ENCODE measurements around the gene RALGPS2.
"Not testable (repeated sequence)": the region's sequence is repeated elsewhere in the genome, so short reads cannot be mapped to it uniquely, and the experiment has no call there.

The RALGPS2 gene

DNA sequence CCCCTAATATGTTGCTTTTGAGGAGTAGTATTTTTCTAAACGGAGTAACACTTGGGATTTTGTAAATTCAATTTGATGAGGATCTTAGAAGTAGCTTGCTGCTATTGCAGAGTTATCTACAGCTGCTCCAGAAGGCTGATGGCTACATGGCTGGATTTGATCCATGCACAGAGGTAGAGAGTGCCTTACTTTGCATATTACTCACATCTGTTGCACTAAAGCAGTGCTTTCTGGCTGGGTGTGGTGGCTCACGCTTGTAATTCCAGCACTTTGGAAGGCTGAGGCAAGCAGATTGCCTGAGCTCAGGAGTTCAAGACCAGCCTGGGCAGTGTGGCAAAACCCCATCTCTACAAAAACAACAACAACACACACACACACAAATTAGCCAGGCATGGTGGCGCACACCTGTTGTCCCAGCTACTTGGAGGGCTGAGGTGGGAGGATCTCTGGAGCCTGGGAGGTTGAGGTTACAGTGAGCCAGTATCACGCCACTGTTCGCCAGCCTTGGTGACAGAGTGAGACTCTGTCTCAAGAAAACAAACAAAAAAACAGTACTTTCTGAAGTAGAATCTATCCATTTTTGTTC is 24.6 kb downstream of the RALGPS2 start:
- DNase-seq (ENCODE audit: low read depth, low spot score): no peak
- TF ChIP-seq, protein P1, sequence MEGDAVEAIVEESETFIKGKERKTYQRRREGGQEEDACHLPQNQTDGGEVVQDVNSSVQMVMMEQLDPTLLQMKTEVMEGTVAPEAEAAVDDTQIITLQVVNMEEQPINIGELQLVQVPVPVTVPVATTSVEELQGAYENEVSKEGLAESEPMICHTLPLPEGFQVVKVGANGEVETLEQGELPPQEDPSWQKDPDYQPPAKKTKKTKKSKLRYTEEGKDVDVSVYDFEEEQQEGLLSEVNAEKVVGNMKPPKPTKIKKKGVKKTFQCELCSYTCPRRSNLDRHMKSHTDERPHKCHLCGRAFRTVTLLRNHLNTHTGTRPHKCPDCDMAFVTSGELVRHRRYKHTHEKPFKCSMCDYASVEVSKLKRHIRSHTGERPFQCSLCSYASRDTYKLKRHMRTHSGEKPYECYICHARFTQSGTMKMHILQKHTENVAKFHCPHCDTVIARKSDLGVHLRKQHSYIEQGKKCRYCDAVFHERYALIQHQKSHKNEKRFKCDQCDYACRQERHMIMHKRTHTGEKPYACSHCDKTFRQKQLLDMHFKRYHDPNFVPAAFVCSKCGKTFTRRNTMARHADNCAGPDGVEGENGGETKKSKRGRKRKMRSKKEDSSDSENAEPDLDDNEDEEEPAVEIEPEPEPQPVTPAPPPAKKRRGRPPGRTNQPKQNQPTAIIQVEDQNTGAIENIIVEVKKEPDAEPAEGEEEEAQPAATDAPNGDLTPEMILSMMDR (IDR thresholded peaks at IDR 0.05; ENCODE audit: insufficient read depth, low read length, missing control alignments): no peak
- CTCF ChIA-PET: interaction anchor here (1.4 to 6.9 kb wide), 4 partner anchors 23 to 208 kb away, joined by 3 to 106 read pairs (median 8); no protein-coding TSS in a partner anchor
- H3K4me3 ChIP-seq (ENCODE audit: low read depth, low read length): no peak overlapping the region
- POLR2A ChIA-PET: no interaction called here

DNA sequence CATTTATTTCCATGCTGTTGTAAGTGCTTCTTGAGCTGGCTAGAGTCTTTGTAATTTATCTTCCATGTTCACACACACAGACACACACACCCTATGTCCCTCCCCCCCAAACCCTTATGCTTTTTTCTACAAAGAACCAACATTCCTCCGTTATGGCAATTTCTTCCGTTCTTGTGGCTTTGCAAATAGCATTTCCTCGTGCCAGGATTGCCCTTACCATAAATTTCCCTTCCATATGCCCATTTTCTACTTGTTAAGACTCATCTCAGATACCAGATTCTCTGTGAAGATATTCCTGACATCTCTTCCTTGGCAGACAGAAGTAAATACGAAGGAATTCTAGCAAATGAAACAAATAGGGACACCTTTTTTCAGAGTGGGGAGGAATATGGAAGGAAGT is 26.0 kb downstream of the RALGPS2 start:
- no peak overlapping the region for H3K4me3 ChIP-seq (ENCODE audit: low read depth, low read length)
- ChIA-PET CTCF (interaction anchor here (0.7 to 6.9 kb wide), 5 partner anchors 22 to 219 kb away, joined by 3 to 106 read pairs (median 11); no protein-coding TSS in a partner anchor), POLR2A (no interaction called here)
- DNase-seq (ENCODE audit: low read depth, low spot score): no peak
- TF ChIP-seq, protein P1 (IDR thresholded peaks at IDR 0.05; ENCODE audit: insufficient read depth, low read length, missing control alignments): no peak

DNA sequence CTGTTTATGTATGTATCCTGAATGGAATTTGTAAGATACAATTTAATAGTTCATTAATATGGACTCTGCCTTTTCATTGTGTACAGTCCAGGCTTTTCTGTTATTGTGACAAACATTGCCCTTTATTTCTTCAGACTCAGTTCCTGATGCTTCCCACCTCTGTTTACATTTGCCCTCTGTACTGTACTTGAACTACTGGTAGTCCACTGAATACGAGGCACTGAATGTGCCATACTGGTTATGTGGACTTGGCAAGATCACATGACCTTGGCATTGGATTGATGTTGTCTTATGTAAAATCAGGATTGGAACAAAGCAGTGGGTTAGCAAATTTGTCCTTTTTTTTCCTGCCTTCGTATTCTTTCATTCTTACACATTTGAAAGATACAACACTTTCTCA is 27.8 kb downstream of the RALGPS2 start:
- TF ChIP-seq, protein P1 (IDR thresholded peaks at IDR 0.05; ENCODE audit: insufficient read depth, low read length, missing control alignments): no peak
- ChIA-PET POLR2A (no interaction called here), CTCF (interaction anchor here (0.8 to 6.9 kb wide), 12 partner anchors 10 to 250 kb away, joined by 3 to 106 read pairs (median 4); no protein-coding TSS in a partner anchor)
- no peak for DNase-seq (ENCODE audit: low read depth, low spot score)
- H3K4me3 ChIP-seq (ENCODE audit: low read depth, low read length): no peak overlapping the region

DNA sequence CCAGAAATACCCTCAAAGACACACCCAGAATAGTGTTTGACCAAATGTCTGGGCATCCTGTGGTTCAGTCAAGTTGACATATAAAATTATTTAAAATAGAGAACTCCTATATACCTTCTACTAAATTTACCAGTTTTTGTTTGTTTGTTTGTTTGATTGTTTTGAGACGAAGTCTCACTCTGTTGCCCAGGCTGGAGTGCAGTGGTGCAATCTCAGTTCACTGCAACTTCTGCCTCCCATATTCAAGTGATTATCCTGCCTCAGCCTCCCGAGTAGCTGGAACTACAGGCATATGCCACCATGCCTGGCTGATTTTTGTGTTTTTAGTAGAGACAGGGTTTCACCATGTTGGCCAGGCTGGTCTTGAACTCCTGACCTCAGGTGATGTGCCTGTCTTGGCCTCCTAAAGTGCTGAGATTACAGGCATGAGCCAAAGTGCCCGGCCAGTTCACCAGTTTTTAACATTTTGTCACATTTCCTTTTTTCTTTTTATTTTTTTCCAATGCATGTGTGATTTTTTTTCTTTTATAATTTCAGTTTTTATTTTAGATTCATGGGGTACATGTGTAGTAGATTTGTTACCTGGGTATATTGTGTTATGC is 29.7 kb downstream of the RALGPS2 start:
- H3K4me3 ChIP-seq (ENCODE audit: low read depth, low read length); POLR2A ChIA-PET: not testable (repeated sequence)
- CTCF ChIA-PET: interaction anchor here (0.8 to 6.9 kb wide), 8 partner anchors 13 to 227 kb away, joined by 3 to 106 read pairs (median 4); no protein-coding TSS in a partner anchor

DNA sequence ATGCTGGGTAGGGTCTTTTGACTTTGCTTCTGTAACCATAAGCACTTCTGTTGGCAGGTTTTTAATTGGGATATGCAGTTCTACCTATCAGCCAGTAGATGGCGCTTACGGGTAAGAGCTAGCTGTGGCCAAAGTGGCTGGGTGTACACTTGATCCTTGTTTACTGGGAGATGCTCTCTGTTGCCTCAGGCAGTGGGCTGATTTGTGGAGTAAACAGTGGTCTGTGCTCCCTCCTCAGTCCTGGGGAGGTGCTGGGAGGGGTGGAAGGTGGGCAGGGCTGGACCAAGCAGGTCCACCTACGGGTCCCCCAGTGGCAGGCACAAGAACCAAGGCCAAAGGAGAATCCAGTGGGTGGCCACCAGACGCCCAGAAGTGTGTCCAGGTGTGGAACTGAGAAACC is 43.4 kb downstream of the RALGPS2 start:
- no peak for DNase-seq (ENCODE audit: low read depth, low spot score)
- TF ChIP-seq, protein P1 (IDR thresholded peaks at IDR 0.05; ENCODE audit: insufficient read depth, low read length, missing control alignments): peak; percentile 36
- ChIA-PET POLR2A (no interaction called here), CTCF (interaction anchor here (0.8 to 1.5 kb wide), 5 partner anchors 11 to 235 kb away, joined by 3 to 4 read pairs (median 4); no protein-coding TSS in a partner anchor)
- H3K4me3 ChIP-seq (ENCODE audit: low read depth, low read length): no peak overlapping the region

More for the DNA sequence above, 29.7 kb downstream of the RALGPS2 start:
- DNase-seq (ENCODE audit: low read depth, low spot score): not testable (repeated sequence)

DNA sequence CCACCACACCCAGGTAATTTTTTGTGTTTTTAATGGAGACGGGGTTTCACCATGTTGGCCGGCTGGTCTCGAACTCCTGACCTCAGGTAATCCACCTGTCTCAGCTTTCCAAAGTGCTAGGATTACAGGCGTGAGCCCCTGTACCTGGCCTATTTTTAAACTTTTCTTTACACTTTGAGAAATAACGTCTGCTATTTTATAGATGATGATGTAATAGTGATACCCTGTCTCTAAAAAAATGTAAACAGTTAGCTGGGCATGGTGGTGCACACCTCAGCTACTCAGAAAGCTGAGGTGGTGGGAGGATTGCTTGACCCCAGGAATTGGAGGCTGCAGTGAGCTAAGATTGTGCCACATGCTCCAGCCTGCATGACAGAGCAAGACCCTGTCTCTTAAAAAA is 47.9 kb downstream of the RALGPS2 start:
- ChIA-PET CTCF (interaction anchor here (0.9 to 5.7 kb wide), 6 partner anchors 11 to 237 kb away, joined by 3 to 101 read pairs (median 6); no protein-coding TSS in a partner anchor), POLR2A (no interaction called here)
- no peak for DNase-seq (ENCODE audit: low read depth, low spot score)
- TF ChIP-seq, protein P1 (IDR thresholded peaks at IDR 0.05; ENCODE audit: insufficient read depth, low read length, missing control alignments): no peak
- no peak overlapping the region for H3K4me3 ChIP-seq (ENCODE audit: low read depth, low read length)

Measured in AG04449 (cell line).